Testis (tissue), 2 donors: Measurements from ENCODE around the gene PLA2G12A.

ENCODE experiments used
- CTCF ChIP-seq, 3 experiments: fragments of 450-650 bp in 2 of 3; fragments of 200-600 bp in 1 of 3; sonication (generic) in 1 of 3; IDR thresholded peaks; one replicate each; pipeline ENCODE4 v1.5.1; 2016 to 2019; ENCODE audit warnings: antibody characterized with exemption in 3 of 3, mild to moderate bottlenecking in 2 of 3, moderate library complexity in 1 of 3
- POLR2A ChIP-seq: fragments of 450-650 bp; IDR thresholded peaks from one replicate; pipeline ENCODE4 v1.6.1; 2017; ENCODE audit warnings: antibody characterized with exemption, mild to moderate bottlenecking, moderate library complexity

- TF ChIP-seq POLR2A (no peak), CTCF (IDR thresholded peaks at IDR 0.05) (no peak)
These were observed 38.4 kb downstream of the PLA2G12A start for GRCh38 chr4:109691411-109691920.
